Amniotic epithelial cell (primary cell): Measurements from ENCODE around the gene ITM2B.
"Not testable (repeated sequence)": the region's sequence is repeated elsewhere in the genome, so short reads cannot be mapped to it uniquely, and the experiment has no call there.

ENCODE experiments used
- DNase-seq: peaks from one replicate; pipeline ENCODE4 v3.0.0-alpha.2; 2010; ENCODE audit warnings: low read depth

The ITM2B gene

DNA sequence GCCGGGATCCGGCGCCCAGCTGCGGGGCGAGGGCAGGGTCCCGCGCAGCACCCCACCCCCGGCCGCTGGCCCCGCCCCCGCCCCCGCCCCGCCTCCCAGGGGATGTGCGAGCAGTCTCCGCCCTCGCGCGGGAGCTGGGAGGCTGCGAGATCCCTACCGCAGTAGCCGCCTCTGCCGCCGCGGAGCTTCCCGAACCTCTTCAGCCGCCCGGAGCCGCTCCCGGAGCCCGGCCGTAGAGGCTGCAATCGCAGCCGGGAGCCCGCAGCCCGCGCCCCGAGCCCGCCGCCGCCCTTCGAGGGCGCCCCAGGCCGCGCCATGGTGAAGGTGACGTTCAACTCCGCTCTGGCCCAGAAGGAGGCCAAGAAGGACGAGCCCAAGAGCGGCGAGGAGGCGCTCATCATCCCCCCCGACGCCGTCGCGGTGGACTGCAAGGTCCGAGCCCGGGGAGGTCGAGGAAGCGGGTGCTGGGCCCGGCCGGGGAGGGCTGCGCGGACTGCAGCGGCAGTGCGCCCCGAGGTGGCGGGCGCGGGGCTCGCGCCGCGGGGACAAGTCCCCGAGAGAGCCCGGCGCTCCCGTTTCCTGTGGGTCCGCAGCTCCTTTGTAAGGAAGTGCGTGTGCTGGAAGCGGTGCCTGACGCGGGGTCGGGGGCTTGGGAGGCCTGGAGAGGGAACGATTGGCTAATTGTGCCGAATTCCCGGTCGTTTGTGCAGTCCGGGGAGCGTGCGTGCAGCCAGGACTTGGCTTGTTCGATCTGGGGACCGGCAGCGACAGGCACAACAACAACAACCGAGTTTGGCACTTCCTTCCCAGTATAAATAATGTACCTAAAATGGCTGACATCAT, at the start of gene ITM2B:
Gene ITM2B, plus strand, starts transcription at position 161 of the 843 bp plus-strand sequence. Its CDS starts 155 bp downstream, at position 316.
- peak; percentile 63 for DNase-seq

DNA sequence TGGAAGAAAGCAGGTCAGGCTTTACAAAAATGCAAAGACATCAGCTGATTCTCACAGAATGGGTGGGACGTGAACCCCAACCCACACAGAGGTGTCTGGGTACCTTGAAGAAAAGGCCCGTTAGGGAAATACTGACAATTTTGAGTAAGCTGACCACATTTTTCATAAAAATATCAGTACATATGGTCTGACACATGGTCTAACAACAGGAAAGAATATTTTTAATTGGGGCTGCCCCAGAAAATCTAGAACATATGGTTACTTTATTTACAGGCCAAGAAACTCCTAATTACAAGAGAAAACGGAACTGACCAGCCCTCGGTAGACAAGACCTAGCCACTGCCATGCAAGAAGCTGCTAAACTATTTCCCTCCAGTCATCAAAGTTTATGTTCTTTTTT, 48.7 kb upstream of the ITM2B start:
- no peak for DNase-seq

DNA sequence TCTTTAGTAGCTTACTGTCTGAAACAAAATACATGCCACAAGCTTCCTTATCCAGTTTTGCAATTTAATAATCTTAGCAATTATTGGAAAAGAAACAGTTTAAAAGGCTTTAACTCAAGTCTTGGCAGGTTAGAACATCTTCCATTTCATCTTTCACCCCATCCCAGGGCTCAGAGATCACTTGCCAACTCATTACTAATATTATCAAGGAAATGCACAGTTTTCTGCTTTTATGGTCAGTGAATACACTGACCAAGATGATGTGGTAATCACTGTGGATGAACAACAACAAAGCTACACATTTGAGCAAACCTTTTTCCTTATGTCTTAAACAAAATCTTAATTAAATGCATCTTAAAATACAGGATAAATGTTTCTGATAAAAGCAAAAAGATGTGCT, 48.0 kb upstream of the ITM2B start:
- DNase-seq, result peak; percentile 11

DNA sequence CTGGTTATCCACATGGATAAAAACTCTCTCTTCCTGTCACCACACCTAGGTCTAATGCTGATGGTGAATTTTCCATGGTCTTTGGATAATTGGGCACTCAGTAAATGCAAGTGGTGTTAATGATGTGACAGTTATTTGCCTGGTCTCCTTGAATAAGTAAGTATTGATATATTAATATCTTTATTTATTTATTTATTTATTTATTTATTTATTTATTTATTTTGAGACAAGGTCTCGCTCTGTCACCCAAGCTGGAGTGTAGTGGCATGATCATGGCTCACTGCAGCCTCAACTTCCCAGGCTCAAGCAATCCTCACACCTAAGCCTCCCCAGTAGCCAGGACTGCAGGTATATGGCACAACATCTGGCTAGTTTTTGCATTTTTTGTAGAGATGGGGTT, 46.3 kb upstream of the ITM2B start:
- no peak for DNase-seq

DNA sequence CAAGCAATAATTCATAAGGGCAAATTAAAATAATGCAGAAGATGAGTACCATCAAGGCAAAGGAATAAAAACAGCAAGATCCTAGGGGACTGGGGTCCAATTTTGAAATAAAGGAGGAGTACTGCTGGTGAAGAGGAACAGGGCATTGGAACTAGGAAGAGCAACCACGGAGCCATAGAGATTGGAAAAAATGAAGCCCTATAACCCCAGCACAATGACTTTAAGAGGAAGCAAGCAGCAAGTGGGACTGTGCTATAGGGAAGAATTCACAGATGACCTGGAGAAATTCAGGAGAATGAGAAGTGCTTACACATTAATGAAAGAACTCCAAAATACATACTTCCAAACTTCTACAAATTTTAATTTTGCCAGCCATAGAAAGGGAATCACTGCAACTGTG, 44.9 kb upstream of the ITM2B start:
- DNase-seq, result no peak

DNA sequence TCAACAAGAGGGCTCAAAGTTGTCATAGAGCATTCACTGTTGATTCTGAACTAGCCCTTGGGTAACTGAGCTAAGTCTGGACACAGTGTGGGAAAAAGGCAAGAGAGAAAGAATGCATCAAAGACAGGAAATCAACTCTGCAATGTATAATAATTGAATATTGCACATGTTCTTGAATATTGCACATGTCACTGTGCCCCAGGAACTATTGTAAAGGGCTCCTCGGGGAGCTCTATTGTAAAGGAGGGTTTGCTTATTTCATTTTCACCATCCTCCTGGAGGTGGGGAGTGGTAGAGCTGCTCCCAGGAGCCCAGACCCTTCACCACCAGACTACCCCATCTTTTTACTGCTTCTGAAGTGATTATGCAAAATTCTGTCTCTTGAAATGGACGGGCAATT, 44.4 kb upstream of the ITM2B start:
- DNase-seq, result no peak

DNA sequence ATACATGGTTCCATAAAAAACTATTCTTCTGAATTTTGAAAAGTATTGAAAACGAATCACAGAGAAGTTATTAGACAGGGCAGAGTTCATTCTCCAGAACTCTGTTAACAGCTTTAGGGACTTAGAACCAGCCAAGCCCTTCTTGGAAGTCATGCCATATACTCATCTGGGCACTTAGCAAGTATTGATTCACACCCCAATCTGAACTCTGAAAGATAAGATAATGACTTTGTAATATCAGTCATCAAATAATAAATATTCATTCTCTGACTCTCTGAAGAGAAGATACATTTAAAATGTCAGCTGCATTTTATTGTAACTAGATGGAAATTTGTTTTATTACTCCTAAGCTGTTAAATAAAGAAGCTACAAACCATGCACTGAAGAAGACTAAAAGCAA, 43.8 kb upstream of the ITM2B start:
- DNase-seq, result no peak

DNA sequence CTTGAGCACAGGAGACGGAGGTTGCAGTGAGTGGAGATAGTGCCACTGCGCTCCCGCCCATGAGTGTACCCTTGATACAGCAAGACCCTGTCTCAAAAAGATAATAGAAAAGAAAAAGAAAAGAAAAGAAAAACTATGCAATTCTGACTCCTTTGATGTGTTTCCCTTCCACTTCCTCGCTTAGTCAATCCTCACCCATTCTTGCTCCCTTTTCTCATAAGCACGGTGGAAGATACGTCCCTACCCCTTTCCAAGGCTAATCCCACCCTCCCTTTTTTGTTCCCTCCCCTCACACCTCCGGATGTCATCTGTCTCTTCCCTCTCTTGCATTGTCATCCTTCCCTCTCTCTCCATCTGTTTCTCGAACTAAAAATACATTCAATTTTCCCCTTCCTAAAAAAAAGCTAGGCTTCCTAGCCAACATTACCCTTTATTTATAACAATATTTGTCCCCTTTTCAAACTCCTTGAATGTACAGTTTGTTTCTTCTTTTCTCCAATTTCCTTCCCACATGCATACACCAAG, 40.5 kb upstream of the ITM2B start:
- no peak for DNase-seq

DNA sequence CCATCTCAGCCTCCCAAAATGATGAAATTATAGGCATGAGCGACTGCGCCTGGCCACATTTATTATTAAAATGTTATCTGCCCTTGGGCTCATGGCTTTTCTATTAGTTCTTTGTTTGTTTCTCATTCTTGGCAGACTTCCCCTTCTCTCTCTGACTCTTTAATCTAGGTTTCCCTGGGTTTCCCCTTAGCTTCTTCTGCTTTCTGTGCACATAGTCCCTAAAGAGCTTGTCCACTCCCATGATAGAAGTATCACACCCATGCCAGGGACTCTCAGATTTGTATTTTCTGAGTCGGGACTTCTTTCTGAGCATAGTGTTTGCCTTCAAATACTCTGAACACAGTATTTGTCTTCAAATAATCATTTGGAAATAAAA, 38.6 kb upstream of the ITM2B start:
- no peak for DNase-seq

DNA sequence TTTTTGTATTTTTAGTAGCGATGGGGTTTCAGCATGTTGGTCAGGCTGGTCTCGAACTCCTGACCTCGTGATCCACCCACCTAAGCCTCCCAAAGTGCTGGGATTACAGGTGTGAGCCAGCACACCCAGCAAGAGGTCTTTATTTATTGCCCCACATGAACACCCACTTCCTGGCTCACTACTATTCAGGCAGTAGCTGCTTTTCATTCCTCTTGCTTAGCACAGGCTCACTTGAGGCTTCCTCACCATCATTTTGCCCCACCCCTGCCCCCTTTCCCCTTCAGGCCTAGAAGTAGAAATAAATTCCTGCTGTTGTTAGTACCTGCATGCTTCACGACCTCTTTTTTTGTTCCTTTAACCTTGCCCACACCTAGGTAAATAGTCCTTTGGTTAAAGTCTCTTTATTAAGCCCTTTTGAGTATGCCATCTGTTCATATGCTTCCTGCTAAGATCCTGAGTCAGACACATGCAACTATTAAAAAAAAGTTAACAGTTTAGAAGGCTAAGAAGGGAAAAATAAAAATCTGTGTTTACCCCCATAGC, 33.5 kb upstream of the ITM2B start:
- no peak for DNase-seq

DNA sequence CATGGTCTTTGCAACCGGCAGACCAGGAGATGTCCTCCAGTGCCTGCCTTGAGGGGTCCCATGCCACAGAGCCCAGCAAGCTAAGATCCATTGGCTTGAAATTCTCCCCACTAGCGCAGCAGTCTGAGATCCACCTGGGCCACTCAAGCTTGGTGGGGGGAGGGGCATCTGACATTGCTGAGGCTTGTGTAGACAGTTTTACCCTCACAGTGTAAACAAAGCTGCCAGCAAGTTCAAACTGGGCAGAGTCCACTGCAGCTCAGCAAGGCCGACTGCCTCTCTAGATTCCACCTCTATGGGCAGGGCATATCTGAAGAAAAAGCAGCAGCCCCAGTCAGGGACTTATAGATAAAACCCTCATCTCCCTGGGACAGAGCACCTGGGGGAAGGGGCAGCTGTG, 32.0 kb upstream of the ITM2B start:
- no peak for DNase-seq

DNA sequence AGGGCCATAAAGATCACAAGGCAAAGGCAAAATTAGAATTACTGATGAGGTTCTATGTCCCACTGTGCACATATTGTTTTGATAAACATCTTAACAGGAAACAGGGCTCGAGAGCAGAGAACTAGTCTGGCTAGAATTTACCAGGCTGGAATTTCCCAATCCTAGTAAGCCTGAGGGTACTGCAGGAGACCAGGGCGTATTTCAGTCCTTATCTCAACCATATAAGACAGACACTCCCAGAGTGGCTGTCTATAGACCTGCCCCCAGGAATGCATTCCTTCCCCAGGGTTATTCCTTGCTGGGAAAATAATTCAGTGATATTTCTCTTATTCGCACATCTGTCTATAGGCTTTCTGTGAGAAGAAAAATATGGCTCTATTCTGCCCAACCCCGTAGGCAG, 25.8 kb upstream of the ITM2B start:
- not testable (repeated sequence) for DNase-seq

DNA sequence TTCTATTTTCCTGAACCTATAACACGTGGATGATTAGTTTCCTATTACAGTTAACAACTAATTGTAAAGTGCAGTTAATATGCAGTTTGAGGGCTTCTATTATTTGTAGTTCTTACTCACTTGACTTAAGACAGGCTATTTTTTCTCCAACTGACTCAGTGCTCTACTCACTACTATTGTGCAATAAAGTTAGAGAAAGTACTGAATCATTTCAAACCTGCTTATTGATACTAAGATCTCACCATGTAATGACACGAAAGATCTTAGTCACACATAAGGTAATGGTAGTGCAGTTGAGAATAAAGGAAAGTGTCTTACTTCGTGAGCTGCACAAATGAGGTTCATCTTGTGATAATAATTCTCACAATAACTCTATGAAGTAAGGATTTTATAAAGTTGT, 22.8 kb upstream of the ITM2B start:
- peak; percentile 88 for DNase-seq

DNA sequence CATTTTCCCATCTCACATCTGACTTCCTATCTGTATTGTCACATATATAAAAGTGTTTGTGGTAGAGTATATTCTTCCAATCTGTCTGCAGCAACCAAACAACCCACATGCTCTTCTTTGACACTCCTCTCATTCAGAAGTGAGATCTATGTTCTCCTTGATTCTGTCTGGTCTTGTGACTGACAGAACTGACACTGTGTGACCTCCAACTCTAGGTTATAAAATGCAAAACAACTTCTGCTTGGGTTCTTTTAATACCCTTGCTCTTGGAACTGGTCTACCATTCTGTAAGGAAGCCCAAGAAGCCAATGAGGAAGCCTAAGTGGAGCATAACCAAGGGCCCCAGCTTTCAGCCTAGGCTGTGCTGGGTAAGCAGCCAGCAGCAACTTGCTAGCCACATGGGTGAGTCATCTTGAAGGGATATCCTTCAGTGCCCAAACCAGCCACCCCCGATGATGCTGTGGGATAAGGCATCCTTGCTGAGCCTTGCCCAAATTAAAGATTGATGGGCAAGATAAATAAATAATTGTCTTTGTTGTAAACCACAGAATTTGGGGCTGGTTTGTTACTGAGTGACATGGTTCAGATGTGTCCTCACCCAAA, 18.4 kb upstream of the ITM2B start:
- DNase-seq, result no peak

DNA sequence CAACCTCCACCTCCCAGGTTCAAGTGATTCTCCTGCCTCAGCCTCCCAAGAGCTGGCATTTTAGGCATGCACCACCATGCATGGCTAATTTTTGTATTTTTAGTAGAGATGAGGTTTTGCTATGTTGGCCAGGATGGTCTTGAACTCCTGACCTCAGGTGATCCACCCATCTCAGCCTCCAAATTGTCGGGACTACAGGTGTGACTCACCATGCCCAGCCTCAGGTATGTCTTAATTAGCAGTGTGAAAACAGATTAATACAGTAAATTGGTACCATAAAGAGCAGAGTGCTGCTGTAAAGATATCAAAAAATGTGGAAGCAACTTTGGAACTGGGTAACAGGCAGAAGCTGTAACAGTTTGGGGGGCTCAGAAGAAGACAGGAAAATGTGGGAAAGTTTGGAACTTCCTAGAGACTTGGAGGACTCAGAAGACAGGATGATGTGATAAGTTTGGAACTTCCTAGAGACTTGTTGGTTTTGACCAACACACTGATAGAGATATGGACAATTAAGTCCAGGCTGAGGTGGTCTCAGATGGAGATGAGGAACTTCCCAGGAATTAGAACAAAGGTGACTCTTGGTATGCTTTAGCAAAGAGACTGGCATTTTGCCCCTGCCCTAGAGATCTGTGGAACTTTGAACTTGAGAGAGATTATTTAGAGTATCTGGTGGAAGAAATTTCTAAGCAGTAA, 17.3 kb upstream of the ITM2B start:
- DNase-seq, result not testable (repeated sequence)

DNA sequence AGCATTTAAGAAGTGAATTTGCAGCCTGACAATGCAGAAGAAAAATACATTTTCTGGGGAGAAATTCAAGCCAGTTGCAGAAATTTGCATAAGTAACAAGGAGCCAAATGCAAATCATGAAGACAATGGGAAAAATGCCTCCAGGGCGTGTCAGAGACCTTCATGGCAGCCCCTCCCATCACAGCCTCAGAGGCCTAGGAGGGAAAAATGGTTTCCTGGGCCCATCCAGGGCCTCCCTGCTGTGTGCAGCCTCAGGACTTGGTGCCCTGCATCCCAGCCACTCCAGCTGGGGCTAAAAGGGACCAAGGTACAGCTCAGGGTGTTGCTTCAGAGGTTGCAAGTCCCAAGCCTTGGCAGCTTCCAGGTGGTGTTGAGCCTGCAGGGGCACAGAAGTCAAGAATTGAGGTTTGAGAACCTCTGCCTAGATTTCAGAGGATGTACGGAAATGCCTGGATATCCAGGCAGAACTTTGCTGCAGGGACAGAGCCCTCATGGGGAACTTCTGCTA, 16.7 kb upstream of the ITM2B start:
- DNase-seq, result no peak

DNA sequence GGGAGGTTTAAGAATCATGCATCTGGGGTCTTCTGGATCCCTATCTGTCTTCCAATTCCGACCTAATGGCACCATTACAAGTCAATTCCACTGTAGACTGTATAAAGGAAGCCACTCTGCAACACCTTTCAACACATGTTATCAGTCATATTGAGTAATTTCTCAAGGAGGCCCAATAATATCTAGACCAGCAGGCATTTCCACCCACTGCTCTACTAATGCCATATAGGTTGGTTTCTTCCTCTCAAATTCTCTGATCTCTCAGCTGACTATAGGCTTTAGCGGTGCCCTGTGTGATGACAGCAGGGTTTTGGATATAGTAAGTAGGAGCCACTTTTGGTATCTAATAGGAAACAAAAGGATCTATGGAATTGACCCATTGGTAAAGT, 12.4 kb upstream of the ITM2B start:
- DNase-seq, result no peak

DNA sequence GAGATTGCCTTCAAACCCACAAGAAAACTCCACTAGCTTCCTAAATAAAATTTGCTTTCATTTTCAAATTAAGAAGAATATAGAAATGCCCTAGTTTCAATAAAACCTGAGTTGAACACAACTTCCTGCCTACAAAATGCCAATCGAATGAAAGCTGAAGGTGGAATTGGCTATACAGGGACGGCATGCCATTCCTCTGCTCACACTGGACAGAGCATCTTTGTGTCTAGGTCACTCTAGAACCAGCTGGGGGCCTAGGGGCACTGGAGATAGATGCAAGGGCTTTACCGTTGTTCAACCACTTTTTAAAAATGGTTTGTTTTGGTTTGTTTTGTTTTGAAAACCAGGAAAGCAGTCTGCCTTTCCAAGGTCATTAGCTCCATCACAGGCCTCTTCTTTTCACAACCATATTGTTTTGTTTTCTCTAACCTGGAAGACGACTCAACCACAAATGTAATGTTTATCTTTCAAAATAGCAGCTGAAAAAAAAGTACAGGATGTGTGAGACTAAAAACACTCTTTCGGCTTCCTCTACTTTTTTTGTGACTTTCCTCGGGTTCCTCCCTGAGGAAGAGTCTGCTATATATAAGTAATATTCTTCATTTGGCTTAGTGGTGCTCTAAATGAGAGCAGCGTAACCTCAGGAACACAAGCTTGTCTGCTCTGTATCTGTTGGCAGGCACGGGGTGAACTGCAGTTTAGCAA, 11.9 kb upstream of the ITM2B start:
- DNase-seq, result peak; percentile 51

DNA sequence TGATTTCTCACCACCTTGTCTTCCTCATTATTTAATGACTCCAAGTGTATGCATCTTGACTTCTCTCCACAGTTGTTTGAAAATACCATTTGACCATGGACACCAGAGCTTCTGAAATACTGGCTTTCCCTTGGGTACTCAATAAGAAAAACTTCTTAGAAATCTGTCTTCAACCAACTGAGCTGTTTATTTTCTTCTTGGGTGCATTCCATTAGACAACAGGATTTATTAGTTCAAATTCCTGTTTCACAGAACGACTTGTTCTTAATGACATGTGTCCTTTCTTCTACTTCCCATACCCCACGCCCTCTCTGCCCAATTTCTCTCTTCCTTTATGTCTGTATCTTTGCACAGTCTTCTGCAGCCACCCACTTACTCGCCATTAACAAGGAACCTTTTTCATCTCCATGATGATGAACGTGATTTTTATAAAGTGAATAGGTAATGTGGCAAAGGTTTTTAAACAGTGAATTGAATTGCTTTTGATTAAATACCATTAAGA, 11.3 kb upstream of the ITM2B start:
- DNase-seq, result no peak

DNA sequence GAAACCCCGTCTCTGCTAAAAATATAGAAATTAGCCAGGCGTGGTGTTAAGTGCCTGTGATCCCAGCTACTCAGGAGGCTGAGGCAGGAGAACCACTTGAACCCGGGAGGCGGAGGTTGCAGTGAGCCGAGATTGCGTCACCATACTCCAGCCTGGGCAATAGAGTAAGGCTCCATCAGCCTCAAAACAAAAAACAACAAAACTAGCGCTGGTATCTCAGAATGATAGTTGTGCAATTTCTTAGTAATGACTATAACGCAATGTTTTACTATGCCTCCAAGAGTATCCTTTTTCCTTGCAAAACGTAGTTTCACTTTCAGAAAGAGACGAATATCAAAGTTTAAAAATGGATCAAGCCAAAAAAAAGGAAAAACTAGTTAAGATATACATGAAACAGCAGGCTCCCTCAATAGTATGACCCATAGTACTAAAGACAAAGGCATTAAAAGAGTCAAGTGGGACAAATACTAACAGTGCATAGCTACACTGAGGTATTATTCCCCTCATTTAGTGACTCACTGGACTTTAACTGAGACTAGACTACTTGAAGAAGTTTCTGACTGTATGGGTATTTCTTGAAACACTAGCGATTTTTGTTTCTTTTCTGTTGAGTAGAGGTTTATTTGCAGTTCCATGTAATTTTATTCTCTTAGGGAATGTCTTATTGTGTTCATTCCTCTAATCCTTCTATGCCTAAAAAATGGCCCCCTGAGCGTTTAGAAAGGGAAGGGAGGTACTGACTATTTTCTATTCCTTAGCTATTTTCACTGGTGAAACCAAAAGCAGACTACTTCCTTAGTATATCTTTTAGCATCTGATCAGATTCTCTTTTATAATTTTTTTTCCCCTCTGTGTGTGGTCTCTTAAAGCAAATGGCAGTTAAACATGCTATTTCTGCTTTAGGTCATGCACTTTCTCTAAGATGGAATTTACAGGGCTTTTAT, 10.4 kb upstream of the ITM2B start:
- peak; percentile 81 for DNase-seq

DNA sequence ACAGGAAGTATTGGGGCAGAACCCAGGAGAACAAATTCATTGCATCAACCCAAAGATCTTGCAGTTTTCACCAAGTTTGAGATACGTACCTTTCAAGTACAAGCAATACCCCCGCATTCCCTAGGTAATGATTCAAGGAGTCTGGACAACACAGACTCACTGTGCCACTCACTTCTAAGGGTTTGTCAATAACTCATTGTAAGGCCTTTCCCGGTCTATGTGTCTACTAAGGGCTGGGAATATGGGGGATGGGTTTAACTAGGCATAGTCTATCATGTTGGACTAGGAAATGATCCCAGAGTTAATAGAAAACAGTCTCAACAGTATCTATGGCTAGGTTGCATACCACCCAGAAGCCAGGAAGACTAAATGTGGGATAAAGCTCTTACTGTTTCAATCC, 8.3 kb upstream of the ITM2B start:
- DNase-seq, result no peak
